Inflammatory macrophage treated with lipopolysaccharide for 1 hour (primary cell): ENCODE measurements around the gene MAP10.

Experiments
- DNase-seq, 2 donors: peaks; one replicate each; pipeline ENCODE4 v3.0.0-alpha.2; 2020 to 2022

The MAP10 gene

DNA sequence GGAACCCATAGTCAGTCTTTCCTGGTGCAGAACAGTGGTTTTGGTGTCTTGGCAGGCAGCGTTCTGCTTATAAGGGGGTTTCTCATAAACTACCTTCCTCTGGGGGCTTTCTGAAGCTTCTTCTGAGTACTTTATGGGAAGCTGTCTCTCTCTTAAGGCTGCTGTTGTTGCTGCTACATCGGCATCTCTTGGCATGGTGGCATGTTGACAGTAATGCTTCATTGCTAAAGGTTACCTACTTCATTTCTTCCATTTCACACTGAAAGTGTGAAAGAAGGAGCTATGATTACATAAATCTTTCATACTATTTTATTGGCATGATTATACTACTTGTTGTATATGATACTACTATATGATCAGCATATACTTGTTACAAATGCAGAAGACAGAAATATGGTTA lies 6.3 kb upstream of the MAP10 start:
- DNase-seq, result no peak

DNA sequence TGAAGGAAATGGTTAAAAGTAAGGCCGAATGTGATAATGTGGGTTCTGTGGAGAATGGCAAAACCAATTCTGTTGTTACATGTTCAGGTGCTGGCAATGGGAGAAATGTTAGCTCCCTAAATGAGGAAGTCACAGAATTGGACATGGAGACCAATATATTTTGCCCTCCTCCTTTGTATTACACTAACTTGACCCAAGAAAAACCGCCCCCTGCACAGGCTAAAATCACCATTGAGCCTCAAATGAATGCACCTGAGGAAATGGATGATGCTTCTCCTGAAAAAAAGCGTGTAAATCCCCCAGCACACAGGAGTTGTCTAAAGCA lies 932 bp downstream of the MAP10 start:
- DNase-seq, result no peak

DNA sequence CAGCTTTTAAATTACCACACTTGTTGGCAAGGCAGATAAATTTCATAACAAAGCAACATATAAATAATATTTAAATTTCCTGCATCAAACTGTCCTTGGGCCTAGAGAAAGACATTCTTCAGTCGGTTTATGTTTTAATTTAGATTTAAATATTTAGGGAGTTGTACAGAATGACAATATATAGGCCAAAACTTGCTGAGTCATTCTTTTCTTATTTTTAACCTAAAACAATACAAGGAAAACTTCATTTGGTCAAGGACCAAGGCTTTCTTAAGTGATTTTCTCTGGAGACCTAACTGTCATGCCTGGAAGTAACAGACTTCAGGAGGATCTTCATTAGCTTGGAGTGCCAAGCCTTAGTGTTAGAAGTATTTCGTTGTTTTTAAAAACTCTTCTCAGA lies 5.6 kb downstream of the MAP10 start:
- DNase-seq, result no peak

DNA sequence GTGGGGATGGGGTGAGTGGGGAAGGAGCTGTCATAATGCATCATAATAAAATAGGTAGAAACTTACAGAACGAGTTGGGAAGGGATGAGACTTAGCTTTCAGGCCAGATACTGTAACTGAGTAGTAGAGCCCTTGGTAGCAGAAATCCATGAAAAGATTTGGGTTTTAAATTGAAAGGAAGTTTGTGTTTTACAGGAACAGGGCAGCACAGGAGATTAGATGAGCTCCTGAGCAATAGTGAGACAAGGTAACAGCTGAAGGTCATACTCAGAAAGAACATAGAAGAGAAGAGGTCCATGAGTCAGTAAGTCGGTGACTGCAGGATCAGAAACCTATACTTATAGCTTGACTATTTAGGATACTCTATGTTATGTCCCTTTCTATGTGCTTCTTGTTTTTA lies 7.3 kb downstream of the MAP10 start:
- DNase-seq, result no peak

DNA sequence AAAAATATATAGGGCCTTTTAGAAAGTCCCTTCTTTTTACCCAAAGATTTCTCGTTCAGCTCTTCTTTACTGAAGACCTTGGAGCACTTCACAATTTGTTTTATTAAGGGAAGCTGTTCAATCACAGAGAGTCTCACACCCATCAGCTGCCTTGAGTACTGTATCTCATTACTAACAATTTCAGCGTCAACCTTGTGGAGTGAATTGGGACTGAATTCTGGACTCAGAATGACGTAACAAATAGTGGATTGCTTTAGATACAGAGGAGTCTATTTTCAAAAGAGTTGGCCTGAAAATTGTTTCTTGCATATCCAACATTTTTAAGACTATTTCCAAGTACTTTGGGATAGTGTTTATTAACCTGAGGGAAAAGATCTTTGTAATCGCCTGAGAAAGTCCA lies 7.9 kb downstream of the MAP10 start:
- no peak for DNase-seq

DNA sequence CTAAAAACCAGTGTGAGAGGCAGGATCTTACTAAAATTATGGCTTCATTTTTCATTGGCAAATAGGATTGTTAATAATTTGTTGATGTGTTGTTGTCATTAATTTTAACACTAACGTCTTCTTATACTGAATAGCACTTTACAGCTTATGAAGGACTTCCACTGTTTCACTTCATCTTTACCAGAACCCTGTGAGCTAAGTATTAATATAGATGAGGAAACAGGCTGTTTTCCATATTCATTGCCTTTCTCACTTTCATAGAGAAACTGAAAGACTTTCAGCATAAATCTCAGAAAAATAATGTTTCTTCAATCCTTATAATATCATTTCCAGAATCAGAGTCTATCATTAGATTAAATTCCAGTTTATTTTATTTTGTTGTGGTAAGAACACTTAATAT lies 8.5 kb downstream of the MAP10 start:
- DNase-seq, result peak in 1 of 2 donors; percentile 21

DNA sequence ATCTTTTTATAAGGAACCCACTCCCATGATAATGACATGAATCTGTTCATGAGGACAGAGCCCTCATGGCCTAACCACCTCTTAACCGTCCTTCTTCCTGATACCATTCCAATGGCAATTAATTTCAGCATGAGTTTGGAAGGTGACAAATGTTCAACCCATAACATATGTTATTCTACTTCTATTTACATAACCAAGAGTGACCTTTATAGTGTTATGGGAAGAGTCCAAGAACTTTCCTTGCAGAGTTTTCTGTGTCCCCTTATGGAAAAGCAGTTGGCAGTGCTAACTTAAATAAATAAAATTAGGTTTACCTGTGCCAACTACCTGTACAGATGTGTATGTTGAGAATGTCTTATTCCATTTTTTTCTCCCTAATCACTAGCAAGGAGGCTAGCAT lies 11.1 kb downstream of the MAP10 start:
- no peak for DNase-seq

DNA sequence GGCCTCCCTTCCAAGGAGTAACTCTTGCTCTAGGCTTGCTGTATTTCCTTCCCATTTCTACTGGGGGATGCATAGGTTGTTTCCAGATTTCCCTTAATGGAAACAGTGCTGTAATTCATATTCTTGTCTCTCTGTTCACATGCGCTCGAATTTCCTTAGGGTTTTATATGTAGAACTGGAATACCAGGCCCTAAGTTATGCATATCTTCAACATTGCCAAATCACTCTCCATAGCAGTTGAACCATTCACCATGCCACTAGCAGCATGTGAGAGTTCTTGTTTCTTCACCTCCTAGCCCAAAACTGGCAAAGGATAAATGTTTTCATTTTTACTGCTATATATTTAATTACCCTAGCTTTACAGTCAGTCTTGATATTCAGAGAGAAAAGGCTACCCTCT lies 12.8 kb downstream of the MAP10 start:
- DNase-seq, result no peak

DNA sequence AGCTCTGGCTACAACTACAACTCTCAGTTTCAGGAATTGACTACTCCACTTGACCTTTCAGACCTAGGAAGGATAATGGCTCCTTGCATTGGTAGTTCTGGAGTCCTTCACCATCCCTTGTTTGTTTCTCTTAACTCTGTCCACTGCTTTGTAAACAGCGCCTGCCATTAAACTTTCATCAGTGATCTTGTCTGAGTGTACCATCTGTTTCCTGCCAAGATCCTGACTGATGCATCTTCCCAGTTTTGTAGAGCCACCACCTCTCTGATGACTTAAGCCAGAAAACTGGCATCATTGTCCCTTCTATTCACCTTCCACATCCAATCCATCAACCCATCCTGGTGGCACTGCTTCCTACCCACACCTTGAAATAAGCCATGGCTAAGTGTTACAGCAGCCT lies 15.2 kb downstream of the MAP10 start:
- DNase-seq, result no peak

DNA sequence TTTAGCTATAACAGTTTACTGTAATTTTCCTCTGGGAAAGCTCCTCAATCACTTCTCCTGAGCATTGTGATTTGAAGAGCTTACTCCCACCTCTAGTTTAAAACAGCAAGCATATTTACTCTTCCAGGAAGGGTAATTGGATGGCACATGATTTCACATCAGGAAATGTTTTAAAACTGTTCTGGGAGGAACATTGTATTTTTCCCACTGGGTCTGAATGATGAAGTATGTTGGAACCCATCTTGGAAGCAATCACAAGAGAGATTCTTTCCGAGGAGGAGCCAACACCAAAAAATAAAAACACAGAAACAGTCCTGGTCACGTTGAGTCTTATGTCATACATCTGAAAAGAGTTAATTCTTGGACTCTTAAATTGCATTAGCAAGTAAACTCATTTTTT lies 17.3 kb downstream of the MAP10 start:
- DNase-seq, result no peak

DNA sequence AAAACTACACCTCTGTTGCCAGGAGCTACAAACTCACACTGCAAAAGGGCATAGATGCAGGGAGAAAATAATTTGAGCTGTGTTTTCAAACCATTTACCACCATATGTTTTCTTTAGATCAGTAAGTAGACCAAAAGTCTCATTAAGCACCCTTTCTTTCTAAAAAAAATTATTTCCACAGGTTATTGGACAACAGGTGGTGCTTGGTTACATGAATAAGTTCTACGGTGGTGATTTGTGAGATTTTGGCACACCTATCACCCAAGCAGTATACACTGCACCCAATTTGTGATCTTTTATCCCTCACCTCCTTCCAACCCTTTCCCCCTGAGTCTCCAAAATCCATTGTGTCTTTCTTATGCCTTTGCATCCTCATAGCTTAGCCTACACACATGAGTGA lies 21.1 kb downstream of the MAP10 start:
- no peak for DNase-seq

DNA sequence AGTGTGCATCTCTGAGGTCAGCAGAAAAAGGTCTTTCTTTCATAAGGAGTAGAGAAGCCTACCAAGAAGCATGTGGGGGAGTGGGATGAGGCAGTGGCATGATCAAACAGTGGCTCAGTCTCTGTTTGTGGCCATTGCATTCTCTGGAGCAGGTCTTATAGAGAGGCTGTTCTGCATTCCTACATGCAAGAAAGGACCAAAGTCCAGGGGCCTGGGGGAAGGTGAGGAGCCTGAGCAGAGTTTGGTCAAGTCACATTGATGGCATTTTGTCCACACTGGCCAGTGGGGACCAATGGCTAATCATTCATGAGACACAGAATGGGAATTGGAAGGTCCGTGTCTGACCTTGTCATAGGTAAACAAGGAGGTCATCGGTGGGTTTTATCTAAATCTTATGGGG lies 25.4 kb downstream of the MAP10 start:
- no peak for DNase-seq

DNA sequence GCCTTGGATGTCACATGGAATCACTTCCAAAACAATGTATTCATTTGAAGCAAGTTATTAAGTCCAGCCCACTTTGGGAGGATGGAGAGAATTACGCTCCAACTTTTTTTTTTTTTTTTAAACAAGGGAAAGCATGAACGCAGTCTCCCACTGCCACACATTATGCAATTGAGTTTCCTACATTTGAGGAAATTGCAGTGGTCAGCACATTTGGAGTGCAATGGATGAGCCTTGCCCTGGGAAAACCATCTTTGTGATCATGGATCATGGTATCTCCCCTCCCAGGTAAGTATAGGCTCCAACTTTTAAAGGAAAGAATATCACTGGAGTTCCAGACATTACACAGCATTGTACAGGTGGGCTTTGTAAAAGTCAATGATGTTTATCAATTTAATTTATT lies 26.7 kb downstream of the MAP10 start:
- no peak for DNase-seq

DNA sequence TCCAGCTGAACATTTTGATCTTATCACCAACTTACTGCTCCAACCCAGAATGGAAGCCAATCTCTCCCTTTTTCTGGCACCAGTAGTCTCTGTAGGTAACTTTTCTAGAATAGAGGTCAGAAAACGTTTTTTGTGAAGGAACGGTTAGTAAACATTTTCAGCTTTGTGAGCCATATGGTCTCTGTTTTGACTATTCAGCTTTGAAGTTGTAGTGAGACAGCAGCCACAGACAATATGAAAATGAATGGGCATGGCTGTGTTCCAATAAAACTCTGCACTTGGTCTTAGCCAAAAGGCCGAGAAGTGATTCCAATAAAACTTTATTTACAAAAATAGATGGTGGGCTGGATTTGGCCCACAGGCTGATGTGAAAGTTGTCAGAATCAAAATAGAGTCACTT lies 28.9 kb downstream of the MAP10 start:
- no peak for DNase-seq

DNA sequence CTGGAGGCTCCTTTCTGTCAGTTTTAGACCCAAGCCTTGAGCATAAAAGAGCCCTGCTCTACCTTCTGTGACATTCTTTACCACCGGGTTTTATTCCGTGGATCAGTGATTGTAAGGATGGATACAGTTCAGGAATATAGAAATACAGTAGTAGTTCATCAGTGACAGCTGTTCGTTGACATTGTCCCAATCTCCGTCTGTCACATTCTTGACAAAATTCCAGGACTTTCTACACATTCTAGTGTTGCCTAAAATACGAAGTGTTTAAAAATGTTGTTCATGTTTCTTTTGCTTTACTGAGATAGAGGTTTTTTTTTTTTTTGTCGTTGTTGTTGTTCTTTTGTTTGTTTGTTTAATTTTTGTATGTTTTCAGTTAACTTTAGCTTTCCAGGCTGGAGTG lies 29.9 kb downstream of the MAP10 start:
- no peak for DNase-seq

DNA sequence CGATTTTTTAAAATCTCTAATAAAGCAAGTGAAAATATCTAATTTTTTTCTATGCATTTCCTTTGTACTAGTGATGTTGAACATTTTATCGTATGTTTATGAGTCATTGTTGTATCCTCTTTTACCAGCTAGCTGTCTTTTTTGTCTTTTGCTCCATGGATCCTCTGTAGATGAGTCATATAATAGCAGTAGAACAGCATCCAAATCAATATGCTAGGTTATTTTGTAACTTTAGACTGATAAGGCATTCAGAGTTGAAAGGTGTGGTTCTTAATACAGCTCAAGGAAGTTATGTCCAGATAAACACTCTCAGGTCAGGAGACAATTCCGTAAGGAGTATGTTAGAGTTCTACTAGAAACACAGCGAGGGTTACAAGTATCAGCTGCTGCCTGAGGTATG lies 31.9 kb downstream of the MAP10 start:
- no peak for DNase-seq

DNA sequence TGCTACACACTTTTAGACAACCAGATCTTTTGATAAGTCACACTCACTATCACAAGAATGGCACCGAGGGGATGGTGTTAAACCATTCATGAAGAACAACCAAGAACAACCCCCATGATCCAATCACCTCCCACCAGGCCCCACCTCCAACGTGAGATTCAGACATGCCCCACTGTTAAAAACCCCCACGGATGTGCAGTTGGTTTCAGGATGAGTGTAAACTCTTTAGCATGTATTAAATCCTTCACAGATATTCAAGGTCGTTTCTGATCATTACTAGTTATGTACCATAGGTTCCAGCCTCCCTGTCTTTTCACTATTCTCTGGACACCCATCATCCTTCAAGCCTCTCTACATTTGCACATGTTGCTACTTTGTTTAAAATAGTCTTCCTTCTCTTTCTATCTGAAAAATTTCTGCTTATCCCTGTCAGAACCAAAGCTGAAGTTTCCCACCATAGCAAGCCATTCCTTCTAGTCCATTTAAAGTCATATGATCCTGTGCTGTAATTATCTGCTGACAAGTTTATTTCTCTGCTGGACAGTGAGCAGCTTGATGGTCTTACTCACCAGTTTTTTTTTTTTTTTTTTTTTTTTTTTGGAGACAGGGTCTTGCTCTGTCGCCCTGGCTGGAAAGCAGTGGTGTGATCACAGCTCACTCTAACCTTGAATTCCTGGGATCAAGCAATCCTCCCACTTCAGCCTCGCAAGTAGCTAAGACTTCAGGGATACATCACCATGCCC lies 36.8 kb downstream of the MAP10 start:
- no peak for DNase-seq

DNA sequence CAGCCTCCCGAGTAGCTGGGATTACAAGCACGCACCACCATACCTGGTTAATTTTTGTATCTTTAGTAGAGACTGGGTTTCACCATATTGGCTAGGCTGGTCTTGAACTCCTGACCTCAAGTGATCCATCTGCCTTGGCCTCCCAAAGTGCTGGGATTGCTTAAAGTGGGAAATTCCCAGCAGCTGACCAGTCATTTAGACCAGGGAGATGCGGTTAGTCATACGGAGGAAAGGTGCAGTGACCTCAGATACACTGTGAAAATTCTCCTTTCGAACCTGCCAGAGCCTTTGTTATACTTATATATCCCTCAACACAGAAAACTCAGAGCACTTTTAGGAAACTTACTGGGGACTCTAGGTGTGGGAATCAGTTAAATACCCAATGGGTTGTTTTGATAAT lies 39.6 kb downstream of the MAP10 start:
- DNase-seq, result no peak

DNA sequence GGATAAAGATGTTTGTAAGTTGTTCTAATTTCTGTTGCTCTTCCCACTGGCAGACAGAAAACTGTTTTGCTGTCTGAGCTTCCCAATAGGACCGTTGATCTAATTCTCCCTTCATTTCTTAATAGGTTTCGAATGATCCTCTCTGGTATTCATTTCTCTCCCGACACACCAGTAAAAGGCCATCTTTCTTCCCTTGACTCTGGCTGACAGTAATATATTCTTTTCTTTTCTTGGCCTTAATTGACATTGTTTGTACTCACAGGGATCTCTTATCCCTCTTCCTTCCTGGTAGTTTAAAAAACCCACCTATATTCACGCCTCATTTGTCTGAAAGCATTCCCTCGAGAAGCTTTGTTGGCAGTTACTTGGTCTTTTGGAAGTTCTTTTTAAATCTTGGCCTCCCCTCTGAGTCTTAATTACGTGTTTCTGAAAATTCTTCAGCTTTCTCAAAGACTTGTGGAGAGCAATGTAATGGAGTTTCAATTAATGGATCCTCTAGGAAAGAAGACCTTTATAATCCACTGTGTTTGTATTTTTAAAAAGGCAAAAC lies 40.3 kb downstream of the MAP10 start:
- DNase-seq, result no peak

DNA sequence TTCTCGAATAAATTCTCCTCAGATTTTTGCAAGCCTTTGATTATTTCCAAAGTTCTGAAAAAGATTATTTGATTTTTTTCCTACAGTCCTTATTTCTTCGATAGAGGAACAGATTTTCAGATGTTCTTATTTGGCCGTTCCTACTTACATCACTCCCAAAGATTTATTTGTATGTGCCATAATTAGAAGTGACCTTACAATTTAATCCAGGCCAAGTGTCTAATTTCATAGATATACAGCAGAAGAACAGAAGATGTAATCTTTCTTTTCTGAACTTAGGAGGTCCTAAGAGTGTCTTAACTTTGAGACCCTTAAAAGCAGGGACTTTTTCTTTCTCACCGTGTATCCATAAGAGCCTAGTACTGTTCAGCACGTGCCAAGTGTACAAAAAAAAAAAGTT lies 46.3 kb downstream of the MAP10 start:
- DNase-seq, result no peak

DNA sequence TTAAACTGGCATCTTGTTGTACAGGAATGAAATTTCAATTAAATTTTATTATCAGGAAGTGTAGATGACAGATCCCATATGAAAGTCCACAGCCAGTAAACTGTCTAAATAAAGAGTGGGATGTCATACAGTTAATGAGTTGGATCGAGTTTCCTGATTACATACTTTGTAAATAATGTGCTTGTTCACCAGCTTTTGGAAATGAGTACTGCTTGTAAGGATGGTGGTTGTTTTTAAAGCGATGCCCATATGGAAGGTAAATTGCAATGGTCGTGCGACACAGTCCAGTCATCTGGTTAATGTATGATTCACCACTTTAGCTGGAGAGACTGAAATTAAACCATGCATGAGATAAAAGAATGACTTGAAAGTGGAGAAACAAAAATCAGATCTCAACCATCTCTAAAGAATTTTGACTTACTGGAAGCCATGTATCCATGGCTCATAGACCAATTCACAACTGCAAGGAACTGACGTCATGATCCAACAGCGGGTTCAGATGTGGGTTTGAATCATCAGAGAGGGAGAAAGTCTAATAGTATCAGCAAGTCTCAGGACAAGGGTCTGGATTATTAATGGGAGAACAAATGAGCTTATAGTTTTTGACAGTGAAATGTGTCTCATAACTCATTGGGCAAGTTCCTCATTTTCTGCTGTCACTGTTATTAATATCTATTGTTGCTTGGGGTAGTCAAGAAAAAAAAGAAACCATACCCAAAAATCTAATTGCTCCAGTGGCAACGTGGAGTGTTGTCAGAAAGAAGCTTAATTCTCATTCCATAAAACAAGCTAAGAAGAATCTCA lies 49.0 kb downstream of the MAP10 start:
- DNase-seq, result no peak

DNA sequence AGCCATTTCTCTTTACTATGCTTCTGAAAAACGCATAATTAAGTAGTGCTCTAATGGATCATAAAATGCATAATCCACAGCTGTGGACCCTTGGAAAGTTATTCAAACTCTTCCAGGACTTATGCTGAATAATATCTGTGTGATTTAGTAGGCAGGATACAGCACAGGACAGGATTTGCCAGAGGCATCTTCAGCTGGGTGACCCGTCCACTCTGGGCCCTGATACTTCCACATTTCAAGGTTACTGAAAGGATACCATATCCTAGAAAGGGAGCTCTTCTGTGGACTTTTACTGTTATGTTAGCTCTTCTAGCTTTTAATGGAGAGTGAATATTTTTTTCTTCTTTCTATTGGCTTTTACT lies 49.6 kb downstream of the MAP10 start:
- no peak for DNase-seq

DNA sequence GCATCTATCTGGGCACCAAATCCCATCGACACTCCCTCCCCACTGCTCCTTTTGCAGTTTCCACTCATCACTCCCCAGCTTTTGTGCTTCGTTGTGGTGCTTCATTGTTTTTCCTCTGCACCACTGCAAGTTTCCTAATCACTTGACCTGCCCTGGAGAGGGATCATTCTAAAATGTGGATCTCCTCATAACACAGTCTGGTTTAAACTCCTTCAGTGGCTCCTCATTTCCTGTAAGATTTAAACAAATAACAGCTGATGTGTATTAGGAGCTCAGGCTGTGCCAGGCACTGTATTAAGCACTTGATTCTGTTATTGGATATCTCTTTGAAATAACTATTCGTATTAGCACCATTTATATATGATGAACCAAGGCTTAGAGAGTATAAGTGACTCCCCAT lies 51.3 kb downstream of the MAP10 start:
- no peak for DNase-seq
